Heart left ventricle (tissue), 16 donors: Measurements from ENCODE around the gene LRRC41. TPM values are rescaled to one million over a fixed set of nuclear protein-coding genes. Genes with fewer than 3 reads are reported as not detected.
"Not testable (repeated sequence)": the region's sequence is repeated elsewhere in the genome, so short reads cannot be mapped to it uniquely, and the experiment has no call there.

Experiments used
- ATAC-seq, 4 donors: fragments of 200-7000 bp; cut with Tn5 transposase; one replicate each; pipeline ENCODE4 v1.9.1; 2020 to 2022; ENCODE audit warnings: moderate library complexity in 4 of 4, mild to moderate bottlenecking in 3 of 4, moderate number of reproducible peaks in 1 of 4
- DNase-seq, 5 donors: peaks; one replicate each; pipeline ENCODE4 v3.0.0-alpha.2; 2020
- H3K27ac ChIP-seq, 12 donors: fragments of 200-600 bp; sonication (generic) in 4 of 12; one replicate each; pipeline versions ENCODE4 v1.5.0 to v1.8.0; 2016 to 2022; ENCODE audit warnings: mild to moderate bottlenecking in 2 of 12
- H3K27me3 ChIP-seq, 9 donors: fragments of 200-600 bp; sonication (generic) in 2 of 9; one replicate each; pipeline versions ENCODE4 v1.5.1 to v1.8.0; 2016 to 2022; ENCODE audit warnings: mild to moderate bottlenecking in 3 of 9
- H3K36me3 ChIP-seq, 9 donors: fragments of 200-600 bp; sonication (generic) in 2 of 9; one replicate each; pipeline versions ENCODE4 v1.5.0 to v1.8.0; 2018 to 2022; ENCODE audit warnings: mild to moderate bottlenecking in 2 of 9
- H3K4me1 ChIP-seq, 12 donors: fragments of 200-600 bp; sonication (generic) in 4 of 12; one replicate each; pipeline versions ENCODE4 v1.5.0 to v1.8.0; 2016 to 2022; ENCODE audit warnings: mild to moderate bottlenecking in 3 of 12
- H3K4me3 ChIP-seq, 12 donors: fragments of 200-600 bp; sonication (generic) in 4 of 12; one replicate each; pipeline versions ENCODE4 v1.5.0 to v1.8.0; 2017 to 2022; ENCODE audit warnings: mild to moderate bottlenecking in 9 of 12, moderate library complexity in 4 of 12
- H3K9me3 ChIP-seq, 12 donors: fragments of 200-600 bp; sonication (generic) in 4 of 12; one replicate each; pipeline versions ENCODE4 v1.5.0 to v1.8.0; 2016 to 2022; ENCODE audit warnings: mild to moderate bottlenecking in 1 of 12
- POLR2A ChIP-seq, 2 donors: fragments of 450-650 bp; IDR thresholded peaks; one replicate each; pipeline ENCODE4 v1.6.1; 2017; ENCODE audit warnings: antibody characterized with exemption in 2 of 2, mild to moderate bottlenecking in 2 of 2, moderate library complexity in 2 of 2
- WGBS, 4 donors: extraction: QIAGEN DNeasy Blood & Tissue Kit in 2 of 4; methylation state at CpG; one replicate each; pipeline versions ENCODE4 v1.1.5 to v1.1.7; 2013 to 2018; 5-methylcytosine and 5-hydroxymethylcytosine counted together
- intact Hi-C, 10 donors: fragments of 100-400 bp; cut with DNase I; formaldehyde crosslinking; loops; one replicate each; pipeline versions ENCODE4 v1.11.1 to v1.14.2; 2022
- polyA plus RNA-seq, 2 donors: library from polyadenylated mRNA; stranded (reverse); fragments of 200-250 nt; gene quantifications; one replicate each; pipeline ENCODE4 v1.2.3, GENCODE V29; 2013
- total RNA-seq, 9 donors: library from RNA; depleted of rRNA in 2 of 9; stranded (reverse); fragments of >200 nt in 2 of 9; fragmentation: NEBNext Ultra II Directional in 3 of 9; extraction: Animal tissue kit (Norgen Biotek cat#: 25700) in 3 of 9; gene quantifications; one replicate each; pipeline versions ENCODE4 v1.1.0 to v1.2.4, GENCODE V29; 2016 to 2023
- TF ChIP-seq, protein P1 (sequence below), 12 donors: fragments of 200-600 bp; sonication (generic) in 4 of 12; IDR thresholded peaks; one replicate each; pipeline versions ENCODE4 v1.5.0 to v1.8.0; 2018 to 2022; ENCODE audit warnings: antibody characterized with exemption in 12 of 12, mild to moderate bottlenecking in 5 of 12
- donor health status: ischemic (EF 13 %, LVEDD 7.1; RV severe dilation, severe dysfunction).
- donor health status: healthy with polysubstance abuse.
- donor health status: DM: no; HTN: yes; CAD: no.
- donor health status: DM: no; HTN: no; CAD: no.
- donor health status: ischemic (EF 25% LVEDD 6.9; RV normal size, moderate dysfunction).
- donor health status: ischemic (EF 25% LVEDD 5.7; RV mildly dilated, moderate dysfunction).
- donor health status: healthy.
- donor health status: DM: yes; HTN: yes; CAD: no.
- donor health status: ischemic (EF 35%, LVEDD 5.7; RV mildly dilated, moderate dysfunction).
- donor health status: nonischemic (EF 11% LVEDD 7.7; RV severe dilation, severe dysfunction).
- donor health status: DM: yes; HTN: yes; CAD: no.
- donor health status: PGD.
- donor health status: ischemic (EF 29% LVEDD 5.4; RV normal size, mild dysfunction).
- donor health status: nonischemic (EF 23%, LVEDD 6.1; RV moderate dilation, normal function).

LRRC41 gene
- total and polyA plus RNA-seq, 11 donors, result 17.4 to 60.5 (median 44.1) TPM

- WGBS, 4 donors, result 92 to 95% (median 94%) methylated on average over 11 of the region's 11 CpGs
- H3K27me3 ChIP-seq, H3K9me3 ChIP-seq, H3K4me1 ChIP-seq, ATAC-seq, H3K4me3 ChIP-seq, H3K36me3 ChIP-seq, intact Hi-C loops, H3K27ac ChIP-seq, DNase-seq: not testable (repeated sequence)
Observed at GRCh38 chr1:46325285-46326076, 22.1 kb upstream of the LRRC41 start.

DNA sequence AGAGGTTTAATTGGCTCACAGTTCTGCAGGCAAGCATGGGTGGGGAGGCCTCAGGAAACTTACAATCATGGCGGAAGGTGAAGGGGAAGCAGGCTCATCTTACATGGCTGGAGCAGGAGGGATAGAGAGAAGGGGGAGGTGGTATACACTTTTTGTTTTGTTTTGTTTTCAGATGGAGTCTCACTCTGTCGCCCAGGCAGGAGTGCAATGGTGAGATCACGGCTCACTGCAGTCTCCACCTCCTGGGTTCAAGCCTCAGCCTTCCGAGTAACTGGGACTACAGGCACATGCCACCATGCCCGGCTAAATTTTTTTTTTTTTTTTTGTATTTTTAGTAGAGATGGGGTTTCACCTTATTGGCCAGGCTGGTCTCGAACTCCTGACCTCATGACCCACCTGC is 18.8 kb upstream of the LRRC41 start:
- intact Hi-C loops, H3K4me3 ChIP-seq, H3K9me3 ChIP-seq, ATAC-seq, H3K4me1 ChIP-seq, H3K27ac ChIP-seq, H3K27me3 ChIP-seq: not testable (repeated sequence)
- peak in 1 of 5 donors; percentile 13 for DNase-seq
- peaks cover 0 to 12% (median 9%) of the 10 kb centered on the region in 9 donors for H3K36me3 ChIP-seq
- 90 to 96% (median 91%) methylated on average over 6 of the region's 6 CpGs for WGBS, 4 donors

GRCh38 chr1:46319960-46320914 is 16.8 kb upstream of the LRRC41 start:
- 80 to 86% (median 82%) methylated on average over 11 to 13 of the region's 13 CpGs for WGBS, 4 donors
- ATAC-seq, H3K4me3 ChIP-seq, H3K4me1 ChIP-seq, H3K27ac ChIP-seq, DNase-seq, H3K9me3 ChIP-seq, intact Hi-C loops, H3K27me3 ChIP-seq: not testable (repeated sequence)
- H3K36me3 ChIP-seq, result peaks cover 0 to 32% (median 26%) of the 10 kb centered on the region in 9 donors

DNA sequence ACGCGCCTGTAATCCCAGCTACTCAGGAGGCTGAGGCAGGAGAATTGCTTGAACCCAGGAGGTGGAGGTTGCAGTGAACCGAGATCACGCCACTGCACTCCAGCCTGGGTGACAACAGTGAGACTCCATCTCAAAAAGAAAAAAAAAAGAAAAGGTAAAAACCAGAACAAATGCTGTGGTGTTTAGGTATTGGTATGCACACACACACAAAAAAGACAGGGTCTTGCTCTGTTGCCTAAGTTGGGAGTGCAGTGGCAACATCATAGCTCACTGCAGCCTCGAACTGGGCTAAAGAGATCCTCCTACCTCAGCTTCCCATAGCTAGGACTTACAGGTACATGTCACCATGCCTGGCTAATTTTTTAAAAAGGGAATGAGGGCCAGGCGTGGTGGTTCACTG is 15.9 kb upstream of the LRRC41 start:
- H3K4me1 ChIP-seq, intact Hi-C loops, H3K4me3 ChIP-seq, DNase-seq, H3K27ac ChIP-seq, H3K27me3 ChIP-seq, H3K9me3 ChIP-seq: not testable (repeated sequence)
- WGBS, 4 donors, result 91 to 96% (median 95%) methylated on average over 6 of the region's 6 CpGs
- H3K36me3 ChIP-seq, result peaks cover 0 to 41% (median 35%) of the 10 kb centered on the region in 9 donors
- peak in 1 of 4 donors; percentile 33 for ATAC-seq

DNA sequence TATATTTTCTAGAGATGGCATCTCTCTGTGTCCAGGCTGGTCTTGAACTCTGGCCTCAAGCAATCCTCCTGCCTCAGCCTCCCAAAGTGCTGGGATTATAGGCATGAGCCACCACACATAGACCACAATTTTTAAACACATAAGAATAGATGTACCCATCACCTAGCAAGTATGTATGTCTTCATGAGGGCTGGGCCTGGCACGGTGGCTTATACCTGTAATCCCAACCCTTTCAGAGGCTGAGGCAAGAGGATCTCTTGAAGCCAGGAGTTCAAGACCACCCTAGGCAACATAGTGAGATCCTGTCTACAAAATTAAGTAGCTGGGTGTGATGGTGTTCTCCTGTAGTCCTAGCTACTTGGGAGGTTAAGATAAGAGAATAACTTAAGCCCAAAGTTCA is 13.9 kb upstream of the LRRC41 start:
- intact Hi-C loops, result no loop called here
- Histone ChIP-seq H3K27ac (no peak overlapping the region), H3K9me3 (no peaks in the 10 kb centered on the region), H3K4me1 (no peaks in the 10 kb centered on the region), H3K27me3 (no peaks in the 10 kb centered on the region), H3K36me3 (peaks cover 0 to 61% (median 55%) of the 10 kb centered on the region in 9 donors), H3K4me3 (no peak overlapping the region)
- TF ChIP-seq POLR2A (IDR thresholded peaks at IDR 0.05), result no peak
- TF ChIP-seq, protein P1, sequence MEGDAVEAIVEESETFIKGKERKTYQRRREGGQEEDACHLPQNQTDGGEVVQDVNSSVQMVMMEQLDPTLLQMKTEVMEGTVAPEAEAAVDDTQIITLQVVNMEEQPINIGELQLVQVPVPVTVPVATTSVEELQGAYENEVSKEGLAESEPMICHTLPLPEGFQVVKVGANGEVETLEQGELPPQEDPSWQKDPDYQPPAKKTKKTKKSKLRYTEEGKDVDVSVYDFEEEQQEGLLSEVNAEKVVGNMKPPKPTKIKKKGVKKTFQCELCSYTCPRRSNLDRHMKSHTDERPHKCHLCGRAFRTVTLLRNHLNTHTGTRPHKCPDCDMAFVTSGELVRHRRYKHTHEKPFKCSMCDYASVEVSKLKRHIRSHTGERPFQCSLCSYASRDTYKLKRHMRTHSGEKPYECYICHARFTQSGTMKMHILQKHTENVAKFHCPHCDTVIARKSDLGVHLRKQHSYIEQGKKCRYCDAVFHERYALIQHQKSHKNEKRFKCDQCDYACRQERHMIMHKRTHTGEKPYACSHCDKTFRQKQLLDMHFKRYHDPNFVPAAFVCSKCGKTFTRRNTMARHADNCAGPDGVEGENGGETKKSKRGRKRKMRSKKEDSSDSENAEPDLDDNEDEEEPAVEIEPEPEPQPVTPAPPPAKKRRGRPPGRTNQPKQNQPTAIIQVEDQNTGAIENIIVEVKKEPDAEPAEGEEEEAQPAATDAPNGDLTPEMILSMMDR (IDR thresholded peaks at IDR 0.05), result no peak
- 93 to 100% (median 98%) methylated on average over 1 of the region's 1 CpG for WGBS, 4 donors
- DNase-seq (no peak), ATAC-seq (no peak)
